ENCODE results near the gene HPSE. TPM values are rescaled to one million over a fixed set of nuclear protein-coding genes. Genes with fewer than 3 reads are reported as not detected.
"Not testable (repeated sequence)": the region's sequence is repeated elsewhere in the genome, so short reads cannot be mapped to it uniquely, and the experiment has no call there.

Gene HPSE
- total RNA-seq, 1 experiment from 2014 or later, result 2.3 TPM

DNA sequence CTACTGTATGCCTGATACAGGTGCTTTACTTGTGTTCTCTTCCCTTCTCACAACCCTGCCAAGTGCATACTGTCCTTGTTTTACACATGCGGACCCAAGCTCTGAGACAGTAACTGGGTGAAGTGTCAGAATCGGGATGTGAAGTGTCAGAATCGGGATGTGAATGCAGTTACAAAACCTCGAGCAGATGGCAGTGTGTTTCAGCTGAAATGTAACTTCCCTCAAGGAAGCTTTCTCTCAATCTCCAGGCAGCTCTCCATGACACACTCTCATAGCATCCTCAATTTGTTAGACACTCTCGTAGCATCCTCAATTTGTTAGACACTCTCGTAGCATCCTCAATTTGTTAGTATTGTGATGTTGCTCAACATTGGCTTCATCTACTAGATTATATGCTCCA, 1.1 kb upstream of the HPSE start:
- DNase-seq (ENCODE audit: low spot score), result no peak

GRCh38 chr4:83331956-83332355, 2.7 kb downstream of the HPSE start:
- DNase-seq (ENCODE audit: low spot score), result no peak

DNA sequence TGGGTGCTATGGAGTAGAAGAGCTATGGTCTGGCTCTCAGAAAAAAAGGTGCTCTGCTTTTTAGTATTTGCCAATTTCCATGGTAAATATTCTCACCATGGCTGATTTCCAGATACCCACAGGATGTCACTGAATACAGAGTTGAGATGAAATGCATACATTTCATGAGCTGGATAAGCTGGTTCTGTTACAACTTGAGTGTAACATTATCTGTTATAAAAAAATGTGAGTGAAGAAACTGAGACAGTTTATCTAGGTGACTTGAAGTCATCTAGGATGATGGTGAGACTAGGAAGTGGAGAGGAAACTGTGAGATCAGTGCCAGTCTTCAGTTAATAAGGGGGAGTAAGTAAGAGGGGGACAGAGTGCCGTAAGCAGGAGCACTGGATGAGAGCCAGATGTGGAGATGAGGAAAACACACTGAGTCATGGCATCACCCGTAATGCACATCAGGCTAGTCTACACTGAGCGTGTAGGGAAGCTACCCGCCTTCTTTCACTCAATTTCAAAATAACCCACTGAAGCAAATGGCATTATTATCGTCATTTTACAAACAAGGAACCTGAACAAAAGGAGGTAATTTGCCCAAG, 5.0 kb downstream of the HPSE start:
- DNase-seq (ENCODE audit: low spot score), result no peak

DNA sequence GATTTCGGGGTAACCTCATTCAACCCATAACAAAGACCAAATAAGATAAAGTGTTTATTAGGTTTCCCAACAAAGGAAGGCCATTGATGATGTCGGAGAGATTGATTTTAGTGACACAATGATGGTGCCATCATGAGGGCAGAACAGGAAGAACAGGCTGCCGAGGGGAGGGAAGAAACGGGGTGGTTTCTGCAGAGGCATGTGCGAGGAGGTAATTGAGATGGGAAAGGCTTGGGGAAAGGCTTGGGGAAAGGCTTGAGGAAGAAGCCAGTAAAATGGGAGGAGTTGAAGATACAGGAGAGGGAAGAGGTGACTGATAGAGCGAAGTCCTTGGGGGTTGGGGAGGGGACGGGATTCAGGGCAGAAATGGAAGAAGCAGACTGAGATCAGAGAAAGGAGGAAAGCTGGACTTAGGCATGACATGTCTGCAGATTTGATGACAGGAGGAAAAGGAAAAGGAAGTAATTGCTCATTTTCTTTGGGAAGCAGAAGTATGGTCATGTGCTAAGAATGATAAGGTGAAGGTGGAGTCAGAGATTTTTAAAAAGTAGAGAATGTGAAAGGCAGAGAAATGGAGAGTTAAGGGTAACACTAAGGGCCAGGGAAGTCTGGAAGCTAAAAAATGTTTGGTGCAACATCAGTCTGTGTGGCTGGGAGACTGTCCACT, 6.0 kb downstream of the HPSE start:
- DNase-seq (ENCODE audit: low spot score), result no peak

DNA sequence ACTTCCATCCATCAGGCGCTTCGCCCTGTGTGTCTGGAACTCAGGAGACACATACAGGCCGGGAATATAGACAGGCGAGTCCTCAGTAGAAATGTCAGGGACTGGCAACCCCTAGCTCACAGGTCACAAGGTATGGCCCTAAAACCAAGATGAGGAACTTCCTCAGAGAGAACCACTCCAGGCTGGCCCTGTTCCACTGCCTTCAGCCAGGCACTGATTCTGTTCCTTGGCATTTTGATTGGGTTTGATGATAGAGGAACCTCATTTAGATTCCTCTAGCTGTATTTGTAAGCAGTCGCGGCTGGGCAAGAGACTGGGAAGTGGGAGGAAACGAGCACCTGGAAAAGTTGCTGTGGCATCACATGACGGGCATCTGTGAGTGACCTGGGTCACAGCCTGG, 8.1 kb downstream of the HPSE start:
- no peak for DNase-seq (ENCODE audit: low spot score)

GRCh38 chr4:83325306-83325705, 9.3 kb downstream of the HPSE start:
- not testable (repeated sequence) for DNase-seq (ENCODE audit: low spot score)

DNA sequence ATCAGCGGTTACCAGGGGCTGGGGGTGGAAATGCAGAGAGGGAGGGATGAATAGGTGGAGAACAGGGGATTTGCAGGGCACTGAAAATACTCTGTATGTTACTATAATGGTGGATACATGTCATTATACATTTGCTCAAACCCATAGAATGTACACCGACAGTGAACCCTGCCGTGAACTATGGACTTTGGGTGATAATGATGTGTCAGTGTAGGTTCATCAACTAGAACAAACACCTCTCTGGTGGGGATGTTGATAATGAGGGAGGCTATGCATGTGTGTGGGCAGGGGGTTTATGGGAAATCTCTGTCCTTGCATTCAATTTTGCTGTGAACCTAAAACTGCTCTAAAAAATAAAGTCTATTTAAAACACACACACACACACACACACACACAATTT, 11.5 kb downstream of the HPSE start:
- no peak for DNase-seq (ENCODE audit: low spot score)

DNA sequence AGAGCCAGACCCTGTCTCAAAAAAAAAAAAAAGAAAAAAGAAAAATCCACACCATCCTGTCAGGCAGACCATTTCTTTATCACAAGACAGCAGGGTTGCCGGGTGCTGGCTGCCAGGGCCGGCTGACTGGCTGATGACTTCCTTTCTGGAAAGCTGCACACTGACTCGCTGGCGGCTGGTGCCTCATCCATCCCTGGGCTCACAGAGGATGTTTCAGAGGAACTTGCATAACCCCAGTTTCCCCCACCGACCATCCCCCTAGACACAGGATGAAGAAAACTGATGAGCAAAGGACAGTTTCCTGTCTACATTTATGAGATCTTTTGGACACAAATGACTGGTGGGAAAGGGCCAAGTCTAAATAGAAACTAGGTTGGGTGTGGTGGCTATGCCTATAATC, 14.1 kb downstream of the HPSE start:
- DNase-seq (ENCODE audit: low spot score), result peak; percentile 33

- DNase-seq (ENCODE audit: low spot score), result no peak
Observed at GRCh38 chr4:83318666-83319065, 16.0 kb downstream of the HPSE start.

DNA sequence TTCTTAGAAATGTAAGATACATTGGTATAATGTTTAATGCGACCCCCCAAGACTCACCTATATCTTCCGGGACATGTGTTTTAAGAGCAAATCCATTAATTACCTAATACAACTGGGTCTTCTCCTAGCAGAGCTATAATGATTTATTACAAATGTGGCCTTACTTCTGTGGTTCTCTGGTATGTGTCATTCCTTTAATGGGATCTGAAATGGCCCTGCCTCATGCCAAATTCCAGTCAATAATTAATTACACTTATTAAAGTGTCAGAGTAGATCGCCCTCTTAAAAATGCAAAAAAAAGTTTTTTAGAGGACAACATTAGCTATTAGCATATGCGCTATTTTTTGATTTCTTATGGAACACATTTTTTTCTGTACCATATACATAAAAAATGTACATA, 17.0 kb downstream of the HPSE start:
- no peak for DNase-seq (ENCODE audit: low spot score)

- DNase-seq (ENCODE audit: low spot score), result peak; percentile 28
Observed at GRCh38 chr4:83316459-83317165, 18.0 kb downstream of the HPSE start.

DNA sequence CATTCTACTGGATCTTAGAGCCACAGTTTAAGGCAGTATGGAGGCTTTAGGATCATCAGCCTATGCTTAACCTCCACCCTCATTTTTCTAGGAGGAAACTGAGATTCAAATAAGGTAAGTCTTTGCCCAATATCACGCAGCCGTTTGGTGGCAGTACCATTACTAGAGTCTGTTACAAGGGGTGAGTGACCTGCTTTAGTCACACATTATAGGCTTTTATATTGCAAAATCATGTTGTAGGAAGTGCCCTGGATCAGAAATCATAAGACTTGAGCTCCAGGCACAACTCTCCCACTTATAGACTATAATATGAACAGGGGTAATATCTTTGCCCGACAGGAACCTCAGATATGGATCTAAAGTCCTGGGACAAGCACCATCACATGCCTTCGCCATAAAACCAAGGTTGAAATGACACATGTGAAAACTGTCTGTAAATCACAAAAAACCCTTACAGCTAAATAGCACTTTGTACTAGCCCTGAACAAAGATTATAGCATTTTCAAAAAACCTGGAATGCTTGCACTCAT, 19.2 kb downstream of the HPSE start:
- no peak for DNase-seq (ENCODE audit: low spot score)

DNA sequence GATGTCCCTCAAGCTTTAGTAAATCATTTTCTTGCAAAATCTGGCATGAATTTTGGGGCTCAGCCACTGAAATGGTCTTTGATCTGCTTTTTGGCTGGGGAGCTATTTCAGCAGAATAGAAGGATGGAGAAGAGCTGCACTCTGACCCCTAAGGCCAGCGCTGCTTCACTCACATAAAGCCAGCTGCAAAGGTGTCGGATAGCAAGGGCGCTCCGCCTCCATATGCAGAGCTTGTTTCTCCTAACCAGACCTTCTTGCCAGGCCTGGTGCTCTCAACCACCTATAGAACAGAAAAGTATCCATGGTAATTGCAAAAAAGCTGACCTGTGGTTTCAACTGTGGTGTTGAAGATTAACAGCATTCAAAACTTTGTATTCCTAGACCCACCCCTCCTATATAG, 26.0 kb downstream of the HPSE start:
- no peak for DNase-seq (ENCODE audit: low spot score)

GRCh38 chr4:83307920-83308319, 26.7 kb downstream of the HPSE start:
- DNase-seq (ENCODE audit: low spot score), result no peak

GRCh38 chr4:83305187-83305586, 29.5 kb downstream of the HPSE start:
- no peak for DNase-seq (ENCODE audit: low spot score)

- no peak for DNase-seq (ENCODE audit: low spot score)
Observed at GRCh38 chr4:83297548-83298260, 36.9 kb downstream of the HPSE start.

DNA sequence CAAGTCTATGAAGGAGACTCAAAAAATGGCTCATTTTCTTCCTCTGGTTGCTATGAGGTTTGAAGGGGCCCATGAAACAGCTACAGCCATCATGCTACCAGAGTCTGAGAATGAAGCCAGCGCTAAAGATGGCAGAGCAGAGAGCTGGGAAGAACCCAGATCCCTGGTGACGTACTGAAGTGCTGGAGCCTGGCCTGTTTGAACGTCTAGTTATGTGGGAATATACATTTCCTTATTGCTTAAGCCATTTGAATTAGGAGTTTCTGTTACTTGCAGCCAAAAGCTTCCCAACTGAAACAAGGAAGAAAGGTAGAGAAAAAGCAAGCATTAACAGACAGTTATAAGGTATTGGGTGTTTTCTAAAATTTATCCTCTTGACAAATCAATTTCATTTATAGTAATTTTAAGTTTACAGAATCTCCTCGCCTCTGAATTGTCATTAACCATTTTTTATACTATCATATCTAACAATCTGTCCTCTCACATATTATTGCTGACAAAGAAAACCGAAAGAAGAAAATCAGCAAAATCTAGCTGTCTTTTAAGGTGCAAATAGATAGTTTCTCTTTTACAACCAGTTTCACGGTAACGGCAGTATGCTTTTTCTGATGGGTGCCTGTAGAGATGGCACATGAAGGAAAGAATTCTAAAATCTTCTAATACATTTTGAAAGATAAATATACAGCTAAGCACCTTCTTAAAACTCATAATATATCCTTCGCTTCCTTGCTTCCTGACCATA, 41.2 kb downstream of the HPSE start:
- DNase-seq (ENCODE audit: low spot score), result no peak

DNA sequence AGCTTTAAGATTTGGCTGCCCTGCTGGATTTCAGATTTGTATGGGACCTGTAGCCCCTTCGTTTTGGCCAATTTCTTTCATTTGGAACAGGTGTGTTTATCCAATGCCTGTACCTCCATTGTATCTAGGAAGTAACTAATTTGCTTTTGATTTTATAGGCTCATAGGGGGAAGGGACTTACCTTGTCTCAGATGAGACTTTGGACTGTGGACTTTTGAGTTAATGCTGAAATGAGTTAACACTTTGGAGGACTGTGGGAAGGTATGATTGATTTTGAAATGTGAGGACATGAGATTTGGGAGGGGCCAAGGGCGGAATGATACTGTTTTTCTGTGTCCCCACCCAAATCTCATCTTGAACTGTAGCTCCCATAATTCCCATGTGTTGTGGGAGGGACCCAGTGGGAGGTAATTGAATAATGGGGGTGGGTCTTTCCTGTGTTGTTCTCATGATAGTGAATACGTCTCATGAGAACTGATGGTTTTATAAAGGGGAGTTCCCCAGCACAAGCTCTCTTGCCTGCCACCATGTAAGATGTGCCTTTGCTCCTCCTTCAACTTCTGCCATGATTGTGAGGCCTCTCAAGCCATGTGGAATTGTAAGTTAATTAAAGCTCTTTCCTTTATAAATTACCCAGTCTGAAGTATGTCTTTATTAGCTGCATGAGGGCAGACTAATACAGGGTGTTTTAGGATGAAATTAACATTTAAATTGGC, 44.4 kb downstream of the HPSE start:
- DNase-seq (ENCODE audit: low spot score), result not testable (repeated sequence)

GRCh38 chr4:83288381-83288780, 46.3 kb downstream of the HPSE start:
- DNase-seq (ENCODE audit: low spot score), result not testable (repeated sequence)

GRCh38 chr4:83285055-83285407, 49.6 kb downstream of the HPSE start:
- DNase-seq (ENCODE audit: low spot score), result peak; percentile 66

Measured in A172 (cell line).